Common myeloid progenitor, CD34-positive (primary cell): Measurements from ENCODE around the gene FLT4.

Experiments
- CTCF ChIA-PET: fragments of 350-600 bp; sonication (Branson Sonifier 250); formaldehyde crosslinking; loops from one replicate; lab custom pipeline; 2021; ENCODE audit warnings: antibody characterized with exemption; lab: Charles Lee
- POLR2A ChIA-PET: fragments of 350-600 bp; sonication (Branson Sonifier 250); formaldehyde crosslinking; loops from one replicate; lab custom pipeline; 2021; ENCODE audit warnings: antibody characterized with exemption; lab: Charles Lee
- DNase-seq, 3 donors: peaks; one replicate each; pipeline versions ENCODE4 v3.0.0 to v3.0.0-alpha.2; 2013
- H3K27ac ChIP-seq, 2 experiments: 1 replicate in 1 of 2; 2 replicates in 1 of 2; pipeline ENCODE4 v1.7.0; 2013; ENCODE audit warnings: inconsistent platforms in 2 of 2, low read length in 2 of 2, mild to moderate bottlenecking in 2 of 2, low read depth in 1 of 2, moderate library complexity in 1 of 2; ENCODE audit not compliant: severe bottlenecking in 2 of 2, insufficient read depth in 1 of 2, poor library complexity in 1 of 2
- H3K27me3 ChIP-seq, 5 experiments: replicated peaks in 2 of 5; 1 replicate in 3 of 5; 2 replicates in 2 of 5; pipeline versions ENCODE4 v1.6.1 to v1.7.0; 2013; ENCODE audit warnings: low read length in 4 of 5, mild to moderate bottlenecking in 2 of 5, moderate library complexity in 2 of 5, inconsistent platforms in 1 of 5; ENCODE audit not compliant: insufficient read depth in 5 of 5, control insufficient read depth in 4 of 5
- H3K36me3 ChIP-seq, 4 experiments: 1 replicate in 2 of 4; 2 replicates in 2 of 4; pipeline versions ENCODE4 v1.6.1 to v1.7.0; 2013; ENCODE audit warnings: low read length in 3 of 4, control low read depth in 1 of 4, mild to moderate bottlenecking in 1 of 4; ENCODE audit not compliant: control insufficient read depth in 4 of 4, insufficient read depth in 4 of 4
- H3K4me1 ChIP-seq, 4 experiments: 1 replicate in 3 of 4; 2 replicates in 1 of 4; pipeline versions ENCODE4 v1.6.1 to v1.7.1; 2013; ENCODE audit warnings: low read length in 3 of 4, mild to moderate bottlenecking in 3 of 4, control low read depth in 1 of 4, inconsistent platforms in 1 of 4, moderate library complexity in 1 of 4; ENCODE audit not compliant: control insufficient read depth in 4 of 4, insufficient read depth in 4 of 4; ENCODE audit errors: control extremely low read depth in 1 of 4
- H3K4me3 ChIP-seq, 7 experiments: 1 replicate in 4 of 7; 2 replicates in 3 of 7; pipeline versions ENCODE4 v1.5.1 to v1.7.0; 2013; ENCODE audit warnings: mild to moderate bottlenecking in 7 of 7, low read length in 6 of 7, moderate library complexity in 6 of 7, inconsistent platforms in 2 of 7, low read depth in 2 of 7, control low read depth in 1 of 7; ENCODE audit not compliant: insufficient read depth in 4 of 7, control insufficient read depth in 1 of 7; ENCODE audit errors: extremely low read depth in 1 of 7
- H3K9me3 ChIP-seq, 5 experiments: 1 replicate in 4 of 5; 2 replicates in 1 of 5; pipeline versions ENCODE4 v1.6.1 to v1.7.1; 2013; ENCODE audit warnings: low read length in 4 of 5, mild to moderate bottlenecking in 2 of 5, inconsistent platforms in 1 of 5, low read depth in 1 of 5, moderate library complexity in 1 of 5; ENCODE audit not compliant: control insufficient read depth in 4 of 5, insufficient read depth in 2 of 5; ENCODE audit errors: control extremely low read depth in 1 of 5
- WGBS: methylation state at CpG from one replicate; pipeline ENCODE4 v1.1.5; 2013; ENCODE audit not compliant: insufficient coverage; 5-methylcytosine and 5-hydroxymethylcytosine counted together

Gene FLT4

DNA sequence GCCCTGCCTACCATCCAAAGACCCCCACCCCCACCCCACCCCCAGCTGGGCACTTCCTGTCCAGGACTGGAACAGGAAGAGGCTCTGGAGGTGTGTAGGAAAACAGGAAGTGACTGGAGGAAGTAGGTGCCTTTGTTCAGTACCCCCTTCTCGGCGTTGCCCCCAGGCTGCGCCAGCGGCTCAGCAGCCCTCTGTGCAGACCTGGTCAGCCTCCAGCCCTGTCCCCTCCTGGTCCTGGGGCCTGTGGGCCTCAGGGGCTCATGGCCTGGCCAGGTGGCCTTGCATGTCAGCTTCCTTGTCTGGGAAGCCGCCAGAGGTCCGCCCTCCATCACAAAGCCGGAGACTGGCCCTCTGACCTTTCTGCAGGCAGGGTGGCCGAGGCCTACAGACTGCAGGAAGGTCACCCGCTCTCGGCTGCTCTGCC lies 26.0 kb downstream of the FLT4 start:
- Histone ChIP-seq H3K36me3 (no peaks in the 10 kb centered on the region), H3K4me1 (peaks cover 0 to 11% (median 5%) of the 10 kb centered on the region in 4 experiments), H3K9me3 (no peaks in the 10 kb centered on the region), H3K4me3 (no peak overlapping the region), H3K27ac (no peak overlapping the region), H3K27me3 (peaks cover 0 to 4% (median 2%) of the 10 kb centered on the region in 5 experiments)
- 87% methylated on average over 10 of the region's 10 CpGs for WGBS
- CTCF ChIA-PET = no interaction called here
- POLR2A ChIA-PET = no interaction called here
- no peak for DNase-seq

DNA sequence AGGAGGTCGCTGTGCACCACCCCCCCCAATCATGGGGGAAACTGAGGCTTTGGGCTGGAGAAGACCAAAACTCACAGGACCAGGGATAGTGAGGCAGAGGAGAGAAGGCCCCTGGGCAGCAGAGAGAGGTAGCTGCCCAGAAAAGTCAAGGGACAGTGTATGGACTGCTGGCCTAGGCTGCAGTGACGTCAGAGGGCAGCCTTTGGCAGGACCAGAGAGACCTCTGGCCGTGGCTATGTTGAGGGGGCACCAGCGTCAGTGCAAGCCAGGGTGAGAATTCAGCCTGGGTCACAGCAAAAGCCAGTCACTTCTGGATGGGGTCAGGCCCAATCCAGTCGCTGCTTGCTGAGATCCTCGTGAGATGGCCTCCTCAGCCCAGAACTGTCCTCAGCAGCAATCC lies 26.5 kb downstream of the FLT4 start:
- DNase-seq = no peak
- H3K4me1 ChIP-seq = peaks cover 0 to 11% (median 5%) of the 10 kb centered on the region in 4 experiments
- H3K27ac ChIP-seq = no peak overlapping the region
- H3K27me3 ChIP-seq = peaks cover 0 to 5% (median 2%) of the 10 kb centered on the region in 5 experiments
- WGBS = 94% methylated on average over 6 of the region's 6 CpGs
- POLR2A ChIA-PET = no interaction called here
- H3K4me3 ChIP-seq = no peak overlapping the region
- no peaks in the 10 kb centered on the region for H3K36me3 ChIP-seq
- CTCF ChIA-PET = no interaction called here
- H3K9me3 ChIP-seq = no peaks in the 10 kb centered on the region

DNA sequence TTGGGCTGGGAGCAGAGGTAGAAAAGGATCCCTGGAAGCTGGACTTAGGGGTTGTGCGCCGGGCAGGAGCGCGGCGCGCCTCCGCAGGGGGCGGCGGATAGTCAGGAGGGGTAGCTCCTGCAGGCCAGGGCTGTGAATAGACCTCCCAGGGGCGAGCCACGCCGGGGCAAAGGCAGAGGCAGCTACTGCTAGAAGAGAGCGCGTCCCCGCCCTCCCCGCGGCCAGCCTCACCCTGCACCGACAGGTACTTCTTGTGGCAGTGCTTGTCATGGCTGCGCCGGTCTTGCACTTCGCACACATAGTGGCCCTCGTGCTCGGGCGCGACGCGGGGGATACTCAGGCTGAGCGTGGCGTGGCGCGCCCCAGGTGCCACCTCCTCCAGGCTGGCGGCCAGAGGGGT lies 28.1 kb downstream of the FLT4 start:
- 98% methylated on average over 32 of the region's 32 CpGs for WGBS
- peaks cover 0 to 11% (median 5%) of the 10 kb centered on the region in 4 experiments for H3K4me1 ChIP-seq
- no peak overlapping the region for H3K27ac ChIP-seq
- ChIA-PET CTCF (interaction anchor here (1.0 kb wide), 1 partner anchor 15 kb away, joined by 3 read pairs; no protein-coding TSS in a partner anchor), POLR2A (no interaction called here)
- no peaks in the 10 kb centered on the region for H3K36me3 ChIP-seq
- no peaks in the 10 kb centered on the region for H3K9me3 ChIP-seq
- no peak overlapping the region for H3K4me3 ChIP-seq
- no peak for DNase-seq
- H3K27me3 ChIP-seq = peaks cover 0 to 9% (median 2%) of the 10 kb centered on the region in 5 experiments

DNA sequence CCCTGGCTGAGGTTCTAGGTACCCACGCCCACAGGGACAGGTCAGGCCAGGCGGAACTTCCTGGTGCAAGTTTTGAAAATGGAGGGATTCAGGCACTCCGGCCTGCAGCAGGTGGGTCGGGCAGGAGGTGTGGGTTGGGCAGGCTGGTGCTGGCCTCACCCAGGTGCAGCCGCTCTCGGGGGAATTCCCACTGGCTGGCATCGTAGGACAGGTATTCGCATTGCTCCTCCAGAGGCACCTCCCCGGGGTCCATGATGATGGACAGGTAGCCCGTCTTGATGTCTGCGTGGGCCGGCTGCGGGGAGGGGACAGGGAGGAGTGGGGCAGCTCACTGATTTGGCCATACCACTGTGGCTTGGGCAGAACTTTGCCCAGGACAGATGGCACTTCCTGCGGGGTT lies 29.4 kb downstream of the FLT4 start:
- Histone ChIP-seq H3K4me3 (no peak overlapping the region), H3K36me3 (no peaks in the 10 kb centered on the region), H3K27me3 (peaks cover 0 to 9% (median 2%) of the 10 kb centered on the region in 5 experiments), H3K9me3 (no peaks in the 10 kb centered on the region), H3K4me1 (peaks cover 0 to 11% (median 5%) of the 10 kb centered on the region in 4 experiments), H3K27ac (no peak overlapping the region)
- WGBS = 97% methylated on average over 14 of the region's 14 CpGs
- DNase-seq = no peak
- POLR2A ChIA-PET = no interaction called here
- CTCF ChIA-PET = no interaction called here

DNA sequence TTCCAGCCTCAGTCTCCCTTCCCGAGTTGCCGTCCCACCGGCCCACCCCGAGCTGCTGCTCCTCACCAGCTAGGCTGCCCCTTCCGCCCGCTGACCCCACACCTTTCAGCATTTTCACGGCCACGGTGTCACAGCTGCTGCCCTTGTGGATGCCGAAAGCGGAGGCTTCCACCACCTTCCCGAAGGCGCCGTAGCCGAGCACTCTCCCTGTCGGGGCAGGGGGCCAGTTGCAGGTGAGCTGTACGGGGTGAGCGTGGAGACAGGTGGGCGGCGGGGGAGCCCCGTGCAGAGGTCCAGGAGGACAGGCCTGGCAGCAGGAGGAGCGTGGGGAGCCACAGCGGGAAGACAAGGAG lies 29.9 kb downstream of the FLT4 start:
- no peak overlapping the region for H3K4me3 ChIP-seq
- POLR2A ChIA-PET = no interaction called here

DNA sequence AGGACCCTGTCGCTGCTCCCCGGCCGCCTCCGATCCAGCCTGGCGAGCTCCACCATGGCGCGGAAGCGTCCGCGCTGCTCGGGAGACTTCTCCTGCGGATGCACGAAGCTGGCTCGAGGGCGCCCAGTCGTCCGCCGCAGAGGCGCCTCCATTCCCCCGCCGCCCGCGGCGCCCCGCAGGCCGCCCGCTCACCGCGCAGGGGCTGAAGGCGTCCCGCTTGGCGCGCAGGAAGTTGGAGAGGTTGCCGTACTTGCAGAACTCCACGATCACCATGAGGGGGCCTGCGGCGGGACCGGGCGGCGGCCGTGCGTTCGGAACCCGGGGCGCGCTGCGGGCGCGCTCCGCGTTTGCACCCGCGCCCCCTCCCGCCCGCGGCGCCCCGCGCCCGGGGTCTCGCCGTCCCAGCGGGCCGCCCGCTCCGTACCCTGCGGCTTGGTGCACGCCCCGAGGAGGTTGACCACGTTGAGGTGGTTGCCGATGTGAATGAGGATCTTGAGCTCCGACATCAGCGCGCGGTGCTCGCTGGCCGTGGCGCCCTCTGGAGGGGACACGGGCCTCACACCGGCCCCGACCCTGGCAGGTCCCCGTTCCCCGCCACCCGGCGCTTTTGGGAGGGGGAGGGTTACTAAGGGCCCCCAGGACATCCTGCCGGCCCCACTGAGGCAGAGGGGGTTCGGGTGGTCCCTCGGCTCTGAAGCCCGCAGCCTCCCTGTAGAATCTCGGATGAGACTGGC lies 30.4 kb downstream of the FLT4 start:
- WGBS = 51% methylated on average over 81 of the region's 90 CpGs
- POLR2A ChIA-PET = no interaction called here
- H3K27ac ChIP-seq = no peak overlapping the region

More for the DNA sequence above, 29.9 kb downstream of the FLT4 start:
- Histone ChIP-seq H3K36me3 (no peaks in the 10 kb centered on the region), H3K9me3 (no peaks in the 10 kb centered on the region), H3K27ac (no peak overlapping the region), H3K27me3 (peaks cover 0 to 9% (median 2%) of the 10 kb centered on the region in 5 experiments), H3K4me1 (peaks cover 0 to 11% (median 5%) of the 10 kb centered on the region in 4 experiments)
- 94% methylated on average over 22 of the region's 22 CpGs for WGBS
- CTCF ChIA-PET = interaction anchor here (1.1 kb wide), 2 partner anchors 14 kb away, joined by 3 to 5 read pairs; no protein-coding TSS in a partner anchor
- no peak for DNase-seq

DNA sequence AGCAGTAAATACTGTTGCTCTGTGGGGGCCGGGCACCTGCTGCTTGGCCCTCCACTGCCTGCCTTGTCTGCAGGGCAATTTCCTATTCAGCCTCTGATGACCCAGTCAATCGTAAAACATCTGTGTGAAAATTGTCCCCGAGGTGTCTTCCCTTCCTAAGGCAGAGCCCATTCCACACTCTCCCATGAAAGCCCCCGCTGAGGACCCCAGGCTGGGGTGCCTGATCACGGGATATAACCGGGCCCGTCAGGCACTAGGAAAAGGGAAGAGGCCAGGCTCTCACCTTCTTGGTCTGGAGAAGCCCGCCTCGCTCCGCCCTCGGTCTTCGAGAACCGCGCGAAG lies 30.9 kb downstream of the FLT4 start:
- Histone ChIP-seq H3K27me3 (peaks cover 0 to 9% (median 2%) of the 10 kb centered on the region in 5 experiments), H3K36me3 (no peaks in the 10 kb centered on the region), H3K4me3 (peak overlapping the region in 5 of 7 experiments; percentile 24 to 57 (median 50)), H3K27ac (no peak overlapping the region), H3K9me3 (no peaks in the 10 kb centered on the region), H3K4me1 (peaks cover 0 to 8% (median 4%) of the 10 kb centered on the region in 4 experiments)
- 46% methylated on average over 15 of the region's 15 CpGs for WGBS
- ChIA-PET POLR2A (no interaction called here), CTCF (interaction anchor here (1.1 kb wide), 2 partner anchors 13 to 15 kb away, joined by 3 to 5 read pairs; no protein-coding TSS in a partner anchor)
- no peak for DNase-seq

More for the DNA sequence above, 30.4 kb downstream of the FLT4 start:
- H3K4me3 ChIP-seq = peak overlapping the region in 5 of 7 experiments; percentile 24 to 57 (median 50)
- H3K4me1 ChIP-seq = peaks cover 0 to 11% (median 5%) of the 10 kb centered on the region in 4 experiments
- no peaks in the 10 kb centered on the region for H3K36me3 ChIP-seq
- H3K27me3 ChIP-seq = peaks cover 0 to 9% (median 2%) of the 10 kb centered on the region in 5 experiments
- CTCF ChIA-PET = interaction anchor here (1.1 kb wide), 2 partner anchors 13 to 15 kb away, joined by 3 to 5 read pairs; no protein-coding TSS in a partner anchor
- H3K9me3 ChIP-seq = no peaks in the 10 kb centered on the region
- peak; percentile 40 to 62 (median 59) for DNase-seq
